Activated CD8-positive, alpha-beta memory T cell treated with anti-CD3 and anti-CD28 coated beads for 48 hours (primary cell): ENCODE data around the gene ADAMTS2.

ENCODE experiments used
- DNase-seq, 3 experiments: peaks; one replicate each; pipeline ENCODE4 v3.0.0-alpha.2; 2020; ENCODE audit warnings: low read depth in 2 of 3, low spot score in 2 of 3

ADAMTS2 gene

DNA sequence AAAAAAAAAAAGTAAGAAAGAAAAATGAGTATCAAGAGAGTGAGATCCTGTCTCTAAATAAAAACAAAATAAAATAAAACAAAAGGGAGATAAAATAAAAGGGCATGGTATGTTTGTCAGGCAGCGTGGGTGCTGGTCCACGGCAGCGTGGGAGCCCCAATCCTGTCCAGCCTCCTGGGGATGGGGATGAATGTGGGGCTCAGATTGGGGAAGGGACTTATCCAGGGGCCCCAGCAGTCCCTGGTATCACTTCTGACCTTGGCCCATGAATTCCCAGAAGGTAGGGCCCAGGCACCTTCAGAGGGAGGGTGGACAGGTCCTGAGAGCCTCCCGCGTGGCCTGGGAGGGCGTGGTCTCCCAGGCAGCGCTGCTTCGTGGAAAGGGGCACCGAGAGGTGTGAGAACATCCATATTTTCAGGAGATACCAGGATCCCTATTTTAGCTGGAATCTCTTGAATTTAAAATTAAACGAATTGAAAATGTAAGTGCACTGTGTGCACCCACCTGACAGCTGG is 213.9 kb downstream of the ADAMTS2 start:
- no peak for DNase-seq

DNA sequence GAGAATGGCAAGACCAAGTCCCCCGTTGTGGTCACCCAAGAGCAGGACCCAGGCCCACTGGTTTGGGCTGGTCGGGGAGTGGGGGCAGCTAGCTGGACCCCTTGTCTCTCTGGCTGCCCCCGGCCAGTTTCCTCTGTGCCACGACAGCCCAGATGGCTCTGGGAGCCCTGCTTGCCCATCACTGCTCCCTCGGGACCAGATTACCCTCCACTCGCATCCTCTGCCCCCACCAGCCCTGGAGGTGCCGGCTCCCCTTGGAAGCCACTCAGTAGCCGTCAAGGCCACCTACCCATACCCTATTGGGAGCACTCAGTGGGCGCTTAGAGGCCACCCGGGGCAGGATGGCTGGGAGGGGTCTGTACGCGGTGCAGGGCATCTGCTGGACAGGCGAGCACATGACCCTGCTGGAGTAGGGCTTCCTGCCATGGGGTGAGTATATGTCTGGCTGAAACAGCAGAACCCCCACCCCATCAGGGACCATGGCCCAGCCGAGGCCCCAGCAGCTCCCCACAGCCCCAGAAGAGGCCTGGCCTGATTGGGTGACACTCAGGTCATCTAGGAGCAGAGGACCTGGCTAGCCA is 215.1 kb downstream of the ADAMTS2 start:
- no peak for DNase-seq

DNA sequence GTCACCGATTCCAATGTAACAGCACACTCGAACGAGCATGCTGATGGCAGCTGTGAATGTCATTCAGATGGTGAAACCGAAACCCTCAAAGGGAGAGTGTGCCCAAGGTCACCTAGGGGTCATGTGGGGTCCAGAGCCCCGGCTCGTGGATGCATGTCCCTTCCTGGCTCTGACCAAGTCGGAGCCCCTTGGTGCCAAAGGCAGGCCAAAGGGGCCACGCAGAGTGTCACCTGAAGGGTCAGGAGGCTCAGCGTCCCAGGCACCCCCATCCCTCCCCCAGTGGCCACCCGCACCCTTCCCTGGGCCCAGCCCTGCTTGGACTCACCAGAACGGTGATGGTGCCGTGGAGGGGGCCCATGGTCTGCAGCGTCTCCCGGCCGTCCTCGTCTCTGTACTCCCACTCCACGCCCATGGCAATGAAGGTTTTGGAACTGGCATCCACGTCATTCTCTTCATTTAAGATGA is 215.6 kb downstream of the ADAMTS2 start:
- no peak for DNase-seq

- no peak for DNase-seq
These were observed 216.3 kb downstream of the ADAMTS2 start for GRCh38 chr5:179128976-179129375.

DNA sequence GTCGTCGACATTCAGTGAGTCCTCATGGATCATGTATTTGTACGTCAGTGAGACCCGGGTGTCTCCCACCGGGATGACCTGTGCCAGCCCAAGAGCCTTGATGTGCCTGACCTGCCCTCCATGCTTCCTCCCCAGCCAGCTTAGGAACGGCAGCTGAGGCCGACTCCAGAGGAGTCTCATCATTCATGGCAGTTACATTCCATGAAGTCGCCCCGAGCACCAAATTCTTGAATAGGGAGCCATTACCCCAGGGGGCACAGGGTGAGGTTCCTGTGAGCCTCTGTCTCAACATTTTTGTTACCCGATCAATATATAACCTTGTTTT is 217.3 kb downstream of the ADAMTS2 start:
- no peak for DNase-seq

DNA sequence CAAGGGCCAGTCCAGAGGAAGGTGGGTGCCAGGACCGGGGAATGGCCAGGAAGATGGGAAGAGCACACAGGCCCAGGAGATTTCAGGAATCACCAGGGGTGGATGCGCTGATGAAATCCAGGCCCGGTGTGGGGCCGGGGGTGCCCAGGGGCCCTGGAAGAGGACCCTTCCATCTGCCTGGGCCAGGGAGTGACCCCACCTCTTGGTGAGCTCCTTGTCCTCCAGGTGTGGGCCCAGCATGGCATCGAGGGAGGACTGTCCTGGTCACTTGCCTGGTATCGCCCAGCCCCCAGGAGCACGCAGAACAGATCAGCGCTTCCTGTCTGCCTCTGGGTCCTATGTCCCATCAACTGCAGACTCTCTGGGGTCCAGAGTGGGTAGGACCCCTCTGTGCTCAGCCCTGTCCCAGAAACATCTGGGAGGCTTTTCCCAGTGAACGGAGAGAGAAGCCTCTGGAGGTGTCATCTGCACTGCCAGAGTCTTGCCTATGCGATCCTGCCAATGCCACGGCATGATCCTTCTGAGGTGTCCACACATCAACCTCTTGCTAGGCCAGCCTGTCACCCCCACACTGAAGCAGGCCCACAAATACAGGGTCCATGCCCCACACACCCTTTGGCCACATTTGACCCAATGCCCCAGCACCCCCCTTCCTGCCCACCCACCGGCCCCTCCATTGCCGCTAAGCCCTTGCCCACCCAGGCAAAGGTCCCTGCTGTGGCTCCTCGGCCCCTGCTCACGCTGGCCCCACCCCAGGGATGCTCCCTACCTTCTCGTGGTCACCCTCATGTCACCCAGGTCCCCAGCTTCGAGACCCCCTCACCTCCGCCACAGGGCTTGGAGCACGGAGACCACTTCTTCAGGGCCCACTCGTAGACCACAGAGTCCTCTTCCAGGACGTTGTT is 217.9 kb downstream of the ADAMTS2 start:
- DNase-seq, result no peak

- no peak for DNase-seq
These were observed 218.7 kb downstream of the ADAMTS2 start for GRCh38 chr5:179126506-179126991.

DNA sequence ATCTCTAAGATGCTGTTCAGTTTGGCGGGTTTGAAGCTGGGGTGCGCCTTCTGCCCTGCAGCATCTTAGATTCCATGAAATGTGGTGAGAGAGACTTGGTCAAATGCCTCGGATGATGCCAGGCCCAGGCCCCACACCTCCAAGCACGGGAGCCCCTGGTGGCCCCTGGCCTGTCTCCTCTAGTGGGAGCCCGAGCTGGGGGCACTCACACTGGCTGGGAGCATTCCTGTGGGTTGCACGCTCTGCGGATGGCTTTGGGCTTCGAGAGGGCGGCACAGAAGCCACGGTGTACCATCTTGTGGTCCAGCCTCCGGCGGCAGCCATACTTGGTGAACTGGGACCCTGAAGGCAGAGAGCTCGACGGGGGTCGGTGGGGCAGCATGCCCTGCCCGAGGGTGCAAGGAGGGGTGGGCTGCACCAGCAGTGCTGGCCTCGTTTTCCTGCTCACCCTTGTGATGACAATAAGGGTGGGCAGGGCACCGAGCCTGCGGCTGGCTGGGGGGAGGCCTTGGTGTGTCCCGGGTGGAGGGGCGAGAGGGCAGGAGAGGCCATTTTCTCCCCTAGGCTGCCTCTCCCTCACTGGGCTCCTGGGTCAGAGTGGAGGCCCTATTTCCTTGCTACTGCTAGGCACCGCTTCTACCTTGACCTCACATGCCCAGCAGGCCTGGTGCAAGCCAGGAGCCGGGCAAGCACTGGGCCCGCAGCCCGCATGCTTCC is 219.3 kb downstream of the ADAMTS2 start:
- DNase-seq, result no peak

DNA sequence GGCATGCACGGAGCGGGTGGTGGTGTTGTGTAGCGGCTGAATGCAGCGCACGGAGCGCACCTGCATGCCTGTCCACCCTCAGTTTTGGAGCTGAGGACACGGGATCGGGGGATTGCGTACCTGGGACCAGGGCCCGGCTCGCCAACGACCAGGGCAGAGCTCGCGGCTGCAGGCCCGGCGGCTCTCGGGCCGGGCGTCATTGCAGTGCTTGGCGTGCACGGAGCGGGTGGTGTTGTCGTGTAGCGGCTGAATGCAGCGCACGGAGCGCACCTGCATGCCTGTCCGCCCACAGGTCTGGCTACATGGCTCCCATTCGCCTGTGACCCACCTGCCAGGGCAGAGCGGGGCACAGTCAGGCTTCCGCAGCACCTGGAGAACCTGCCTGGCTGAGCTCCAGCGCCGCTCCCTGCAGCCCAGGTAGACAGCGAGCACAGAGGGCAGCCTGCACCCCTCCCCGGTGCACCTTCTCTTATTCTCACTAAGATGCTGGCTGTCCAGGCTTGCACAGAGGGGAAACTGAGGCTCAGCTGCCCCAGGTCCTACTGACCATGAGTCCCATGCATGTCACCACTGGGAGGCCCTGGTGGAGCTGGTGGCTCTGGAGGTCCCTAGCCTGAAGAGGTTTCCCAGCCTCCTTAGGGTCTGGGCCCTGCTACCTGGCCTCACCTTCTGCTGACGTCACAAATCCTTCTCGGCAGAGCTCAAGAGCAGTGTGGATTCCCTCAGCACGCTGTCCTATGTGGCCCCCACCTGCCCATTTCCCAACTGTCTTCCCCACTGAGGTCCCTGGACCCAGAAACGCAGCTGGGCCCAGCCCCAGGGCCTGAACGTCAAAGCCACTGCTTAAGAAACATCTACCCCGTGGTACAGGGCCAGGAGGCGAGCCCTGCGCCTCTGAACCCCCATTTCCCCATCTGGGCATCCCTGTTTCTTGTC is 220.1 kb downstream of the ADAMTS2 start:
- no peak for DNase-seq

DNA sequence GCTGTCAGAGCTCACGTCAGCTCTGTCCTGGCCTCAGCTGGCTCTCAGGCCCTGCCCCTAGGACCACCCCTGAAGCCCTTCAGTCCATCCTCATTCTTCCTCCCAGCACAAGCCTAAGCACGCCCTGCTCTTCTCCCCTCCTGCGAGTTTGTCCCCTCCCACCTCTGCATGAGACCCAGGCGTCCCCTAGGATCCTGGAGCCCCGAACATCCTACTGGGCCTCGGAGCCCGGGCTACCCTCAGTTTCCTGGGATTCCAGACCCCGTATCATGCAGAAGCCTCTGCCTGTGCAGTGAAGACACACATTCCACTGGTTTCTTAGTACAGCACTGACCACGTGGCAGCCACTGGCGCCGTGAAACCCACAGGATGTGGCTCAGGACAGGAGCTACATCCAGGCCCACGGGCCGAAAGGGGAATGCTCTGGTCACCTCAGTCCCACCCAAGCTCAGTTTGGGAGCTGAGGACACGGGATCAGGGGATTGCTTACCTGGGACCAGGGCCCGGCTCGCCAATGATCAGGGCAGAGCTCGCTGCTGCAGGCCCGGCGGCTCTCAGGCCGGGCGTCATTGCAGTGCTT is 220.9 kb downstream of the ADAMTS2 start:
- no peak for DNase-seq

DNA sequence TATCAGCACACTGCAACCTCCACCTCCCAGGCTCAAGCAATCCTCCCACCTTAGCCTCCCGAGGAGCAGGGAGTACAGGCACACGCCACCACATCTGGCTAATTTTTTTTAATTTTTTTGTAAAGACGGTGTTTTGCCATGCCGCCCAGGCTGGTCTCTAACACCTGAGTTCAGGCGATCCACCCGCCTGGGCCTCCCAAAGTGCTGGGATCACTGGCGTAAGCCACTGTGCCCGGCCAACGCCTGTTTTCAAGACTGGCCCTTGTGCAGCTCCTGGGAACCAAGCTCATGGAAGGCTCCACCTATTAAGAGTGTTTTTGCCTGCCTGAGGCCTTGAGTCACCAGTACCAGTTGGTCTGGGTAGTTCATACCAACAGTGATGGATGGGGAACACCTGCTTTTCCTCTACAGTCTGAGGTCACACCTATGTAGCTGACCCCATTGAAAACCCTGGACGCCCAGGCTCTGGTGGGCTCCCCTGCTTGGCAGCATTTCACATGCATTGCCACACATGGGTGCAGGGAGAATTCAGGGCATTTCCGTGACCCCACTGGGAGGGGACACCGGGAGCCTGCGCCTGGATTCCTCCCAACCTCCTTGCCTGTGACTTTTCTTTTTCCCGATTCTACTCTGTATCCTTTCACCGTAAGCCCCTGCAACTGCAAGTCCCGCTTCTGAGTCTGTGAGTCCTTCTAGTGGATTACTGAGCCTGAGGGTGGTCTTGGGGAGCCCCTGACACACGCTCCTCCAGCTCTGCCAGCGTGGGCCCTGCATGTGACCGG is 221.6 kb downstream of the ADAMTS2 start:
- no peak for DNase-seq

GRCh38 chr5:179123109-179123426 is 222.2 kb downstream of the ADAMTS2 start:
- DNase-seq, result no peak

DNA sequence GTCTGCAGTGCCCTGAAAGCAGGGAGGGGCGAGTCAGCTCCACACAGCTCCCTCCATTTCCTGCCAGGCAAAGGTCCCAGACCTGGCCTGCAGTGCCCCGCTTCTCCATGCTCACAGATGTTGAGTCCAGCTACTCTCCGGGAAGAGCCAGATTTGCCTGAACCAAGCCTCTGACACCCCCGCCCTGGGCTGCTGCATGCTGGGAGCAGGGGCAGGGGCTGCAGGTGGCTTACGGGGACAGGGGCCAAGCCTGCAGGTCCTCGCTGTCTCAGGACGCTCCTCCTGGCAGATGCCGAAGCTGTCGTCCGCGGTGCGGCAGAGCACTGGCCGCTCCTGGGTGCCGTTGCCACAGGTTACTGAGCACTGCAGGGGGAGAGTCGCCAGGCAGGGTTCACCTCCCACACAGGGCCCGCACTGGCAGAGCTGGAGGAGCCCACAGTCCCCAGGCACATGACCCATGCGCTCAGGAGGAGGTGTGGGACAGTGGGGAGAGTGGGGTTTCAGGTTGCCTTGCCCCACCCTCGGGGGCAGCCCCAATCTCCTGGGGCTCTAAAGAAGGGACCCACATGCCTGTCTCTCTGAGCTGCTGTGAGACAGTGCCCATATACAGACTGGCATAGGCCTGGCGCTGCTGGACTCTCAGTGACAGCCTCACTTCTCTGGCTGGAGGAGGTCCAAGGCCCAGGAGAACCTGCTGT is 222.7 kb downstream of the ADAMTS2 start:
- DNase-seq, result no peak

DNA sequence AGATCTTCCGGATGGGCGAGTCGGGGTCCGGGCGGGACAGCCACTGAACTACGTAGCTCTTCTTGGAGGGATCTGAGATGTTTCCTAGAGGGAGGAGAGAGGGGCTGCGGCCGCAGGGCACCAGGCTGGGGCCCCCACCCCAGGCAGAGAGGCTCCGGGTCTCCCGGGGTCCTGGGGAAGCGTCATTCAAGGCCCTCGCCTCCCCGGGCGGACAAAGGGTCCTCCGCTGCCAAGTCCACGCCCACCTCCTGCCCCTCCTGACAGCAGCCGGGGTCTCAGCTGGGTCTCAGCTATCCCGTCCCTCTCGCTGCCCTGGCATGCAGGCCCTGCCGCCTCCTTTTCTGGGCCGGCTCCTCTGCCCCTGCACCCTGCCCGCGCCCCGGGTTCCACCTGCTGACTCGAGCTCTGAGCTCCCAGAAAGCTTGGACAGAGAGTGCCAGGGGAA is 223.6 kb downstream of the ADAMTS2 start:
- DNase-seq, result no peak

DNA sequence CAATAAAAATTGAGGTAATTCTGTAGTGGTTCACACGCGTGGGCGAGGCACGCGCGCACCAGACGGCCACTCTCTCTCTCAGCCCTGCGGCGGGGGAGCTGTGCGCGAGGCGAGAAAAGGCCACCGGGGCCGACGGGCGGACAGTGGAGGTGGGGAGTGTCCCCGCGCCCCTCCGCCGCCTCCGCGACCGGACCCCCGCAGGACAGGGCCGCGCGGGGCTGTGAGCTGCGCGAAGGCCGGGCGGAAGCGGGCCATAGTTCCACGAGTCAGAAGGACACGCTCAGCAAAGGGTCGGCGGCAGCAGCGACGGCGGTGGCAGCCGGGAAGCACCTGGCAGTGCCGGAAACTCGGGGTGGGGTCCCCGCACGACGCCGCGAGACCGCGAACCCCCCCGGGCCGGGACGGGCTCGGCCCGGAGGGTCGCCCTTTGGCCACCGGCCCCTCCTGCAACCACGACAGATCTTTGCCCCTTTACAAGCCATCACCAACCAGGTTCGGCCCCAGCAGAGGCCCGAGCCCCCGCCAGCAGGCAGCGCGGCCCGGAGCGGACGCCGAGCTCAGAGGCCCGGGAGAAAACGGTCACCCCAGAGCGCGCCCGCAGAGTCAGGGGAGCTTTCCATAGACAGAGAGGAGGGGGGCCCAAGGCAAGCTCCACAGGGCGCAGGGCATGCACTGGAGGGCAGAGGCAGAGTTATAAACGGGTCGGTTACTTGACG is 224.2 kb downstream of the ADAMTS2 start:
- no peak for DNase-seq

DNA sequence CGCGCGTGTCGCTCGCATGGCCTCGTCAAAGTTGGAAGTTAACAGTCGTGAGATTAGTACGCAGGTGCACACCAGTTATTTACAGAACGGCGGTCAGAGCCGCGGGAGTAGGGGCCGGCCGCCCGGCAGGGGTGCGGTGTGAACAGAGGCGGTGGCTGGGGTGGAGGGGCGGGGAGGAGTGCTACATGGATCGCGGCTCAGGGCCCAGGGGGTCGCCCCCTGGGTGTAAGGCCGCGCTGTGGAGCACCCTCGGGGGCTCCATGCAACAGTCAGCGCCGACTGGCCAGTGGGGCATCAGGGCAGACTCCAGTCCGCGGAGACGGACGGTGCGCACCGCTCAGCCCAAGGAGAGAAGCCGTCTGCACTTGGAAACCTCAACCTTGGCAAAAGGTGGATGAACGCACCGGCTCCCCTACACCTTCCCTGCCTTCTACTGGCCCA is 224.8 kb downstream of the ADAMTS2 start:
- no peak for DNase-seq

GRCh38 chr5:179119415-179120170 is 225.7 kb downstream of the ADAMTS2 start:
- no peak for DNase-seq
